ENCODE measurements around the gene ERGIC1. TPM values are rescaled to one million over a fixed set of nuclear protein-coding genes. Genes with fewer than 3 reads are reported as not detected.

Gene ERGIC1
- polyA plus RNA-seq, 1 donor from 2014 or later: 59.1 TPM

GRCh38 chr5:172876578-172876977 lies 42.5 kb downstream of the ERGIC1 start:
- no peaks in the 10 kb centered on the region for H3K27me3 ChIP-seq (ENCODE audit: insufficient read depth, low read depth, low read length)
- H3K36me3 ChIP-seq (ENCODE audit: insufficient read depth, low read length): no peaks in the 10 kb centered on the region
- H3K27ac ChIP-seq (ENCODE audit: low read length): no peak overlapping the region
- TF ChIP-seq EZH2 (IDR thresholded peaks at IDR 0.05; ENCODE audit: borderline replicate concordance, insufficient read depth, low read length, poor library complexity, severe bottlenecking): no peak
- no peak for TF ChIP-seq REST (IDR thresholded peaks at IDR 0.05; ENCODE audit: borderline replicate concordance)
- no peak for TF ChIP-seq TAF1 (IDR thresholded peaks at IDR 0.05; ENCODE audit: low read depth)
- no peak for TF ChIP-seq SMC3 (conservative IDR thresholded peaks at IDR 0.05; ENCODE audit: poor library complexity)
- TF ChIP-seq MXI1 (conservative IDR thresholded peaks at IDR 0.05; ENCODE audit: poor library complexity, severe bottlenecking): no peak
- TF ChIP-seq, protein P1, sequence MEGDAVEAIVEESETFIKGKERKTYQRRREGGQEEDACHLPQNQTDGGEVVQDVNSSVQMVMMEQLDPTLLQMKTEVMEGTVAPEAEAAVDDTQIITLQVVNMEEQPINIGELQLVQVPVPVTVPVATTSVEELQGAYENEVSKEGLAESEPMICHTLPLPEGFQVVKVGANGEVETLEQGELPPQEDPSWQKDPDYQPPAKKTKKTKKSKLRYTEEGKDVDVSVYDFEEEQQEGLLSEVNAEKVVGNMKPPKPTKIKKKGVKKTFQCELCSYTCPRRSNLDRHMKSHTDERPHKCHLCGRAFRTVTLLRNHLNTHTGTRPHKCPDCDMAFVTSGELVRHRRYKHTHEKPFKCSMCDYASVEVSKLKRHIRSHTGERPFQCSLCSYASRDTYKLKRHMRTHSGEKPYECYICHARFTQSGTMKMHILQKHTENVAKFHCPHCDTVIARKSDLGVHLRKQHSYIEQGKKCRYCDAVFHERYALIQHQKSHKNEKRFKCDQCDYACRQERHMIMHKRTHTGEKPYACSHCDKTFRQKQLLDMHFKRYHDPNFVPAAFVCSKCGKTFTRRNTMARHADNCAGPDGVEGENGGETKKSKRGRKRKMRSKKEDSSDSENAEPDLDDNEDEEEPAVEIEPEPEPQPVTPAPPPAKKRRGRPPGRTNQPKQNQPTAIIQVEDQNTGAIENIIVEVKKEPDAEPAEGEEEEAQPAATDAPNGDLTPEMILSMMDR (IDR thresholded peaks at IDR 0.05; ENCODE audit: poor library complexity, severe bottlenecking): no peak
- TF ChIP-seq EP300 (conservative IDR thresholded peaks at IDR 0.05; ENCODE audit: poor library complexity, severe bottlenecking): no peak
- TF ChIP-seq POLR2AphosphoS5 (IDR thresholded peaks at IDR 0.05): no peak
- no peak for TF ChIP-seq RAD21 (conservative IDR thresholded peaks at IDR 0.05)
- H3K4me2 ChIP-seq (ENCODE audit: low read length): no peak overlapping the region
- no peaks in the 10 kb centered on the region for H3F3A ChIP-seq (ENCODE audit: insufficient read depth, low read length, poor library complexity, severe bottlenecking)
- H3K79me2 ChIP-seq (replicated peaks; ENCODE audit: insufficient read depth, low read length): no peaks in the 10 kb centered on the region
- H4K20me1 ChIP-seq (ENCODE audit: insufficient read depth): no peaks in the 10 kb centered on the region
- H3K9ac ChIP-seq (ENCODE audit: low read length): no peak overlapping the region
- no peak overlapping the region for H2AFZ ChIP-seq (ENCODE audit: low read depth, low read length)
- no peaks in the 10 kb centered on the region for H3K9me2 ChIP-seq (ENCODE audit: insufficient read depth, low read length)
- no peaks in the 10 kb centered on the region for H3K9me3 ChIP-seq (ENCODE audit: low read length)
- H3K4me3 ChIP-seq (ENCODE audit: low read length): no peak overlapping the region

GRCh38 chr5:172877466-172878260 lies 43.6 kb downstream of the ERGIC1 start:
- Histone ChIP-seq H3K9me2 (ENCODE audit: insufficient read depth, low read length) (no peaks in the 10 kb centered on the region), H4K20me1 (ENCODE audit: insufficient read depth) (no peaks in the 10 kb centered on the region), H3K27me3 (ENCODE audit: insufficient read depth, low read depth, low read length) (no peaks in the 10 kb centered on the region), H3F3A (ENCODE audit: insufficient read depth, low read length, poor library complexity, severe bottlenecking) (no peaks in the 10 kb centered on the region), H3K27ac (ENCODE audit: low read length) (no peak overlapping the region), H3K79me2 (replicated peaks; ENCODE audit: insufficient read depth, low read length) (no peaks in the 10 kb centered on the region), H3K4me3 (ENCODE audit: low read length) (no peak overlapping the region), H3K9me3 (ENCODE audit: low read length) (no peaks in the 10 kb centered on the region), H2AFZ (ENCODE audit: low read depth, low read length) (no peak overlapping the region), H3K4me2 (ENCODE audit: low read length) (no peak overlapping the region), H3K9ac (ENCODE audit: low read length) (no peak overlapping the region), H3K36me3 (ENCODE audit: insufficient read depth, low read length) (no peaks in the 10 kb centered on the region)
- TF ChIP-seq POLR2AphosphoS5 (IDR thresholded peaks at IDR 0.05): no peak
- no peak for TF ChIP-seq SMC3 (conservative IDR thresholded peaks at IDR 0.05; ENCODE audit: poor library complexity)
- no peak for TF ChIP-seq EP300 (conservative IDR thresholded peaks at IDR 0.05; ENCODE audit: poor library complexity, severe bottlenecking)
- no peak for TF ChIP-seq REST (IDR thresholded peaks at IDR 0.05; ENCODE audit: borderline replicate concordance)
- TF ChIP-seq TAF1 (IDR thresholded peaks at IDR 0.05; ENCODE audit: low read depth): no peak
- TF ChIP-seq EZH2 (IDR thresholded peaks at IDR 0.05; ENCODE audit: borderline replicate concordance, insufficient read depth, low read length, poor library complexity, severe bottlenecking): no peak
- TF ChIP-seq MXI1 (conservative IDR thresholded peaks at IDR 0.05; ENCODE audit: poor library complexity, severe bottlenecking): no peak
- TF ChIP-seq, protein P1 (IDR thresholded peaks at IDR 0.05; ENCODE audit: poor library complexity, severe bottlenecking): no peak
- TF ChIP-seq RAD21 (conservative IDR thresholded peaks at IDR 0.05): no peak
